Right lobe of liver (tissue), 4 donors: ENCODE results near the gene FASTK.

Experiments
- CTCF ChIP-seq, 4 donors: fragments of 200-600 bp in 3 of 4; fragments of 450-650 bp in 1 of 4; IDR thresholded peaks; one replicate each; pipeline versions ENCODE4 v1.5.1 to v1.8.0; 2016 to 2022; ENCODE audit warnings: antibody characterized with exemption in 4 of 4, mild to moderate bottlenecking in 2 of 4
- POLR2A ChIP-seq: fragments of 450-650 bp; IDR thresholded peaks from one replicate; pipeline ENCODE4 v1.6.1; 2017; ENCODE audit warnings: antibody characterized with exemption, mild to moderate bottlenecking
- donor health status: DM: no; HTN: no; CAD: no.
- donor health status: DM: no; HTN: no; CAD: no.
- donor health status: DM: no; HTN: yes; CAD: no.

- no peak for TF ChIP-seq POLR2A
- TF ChIP-seq CTCF (IDR thresholded peaks at IDR 0.05) = no peak
Observed at GRCh38 chr7:151126491-151127137, 46.0 kb upstream of the FASTK start.
